ENCODE data around the gene ARL13B.
A peak's percentile ranks its signal among the peaks of the same experiment; 100 is the strongest.
"Not testable (repeated sequence)": the region's sequence is repeated elsewhere in the genome, so short reads cannot be mapped to it uniquely, and the experiment has no call there.

The ARL13B gene

DNA sequence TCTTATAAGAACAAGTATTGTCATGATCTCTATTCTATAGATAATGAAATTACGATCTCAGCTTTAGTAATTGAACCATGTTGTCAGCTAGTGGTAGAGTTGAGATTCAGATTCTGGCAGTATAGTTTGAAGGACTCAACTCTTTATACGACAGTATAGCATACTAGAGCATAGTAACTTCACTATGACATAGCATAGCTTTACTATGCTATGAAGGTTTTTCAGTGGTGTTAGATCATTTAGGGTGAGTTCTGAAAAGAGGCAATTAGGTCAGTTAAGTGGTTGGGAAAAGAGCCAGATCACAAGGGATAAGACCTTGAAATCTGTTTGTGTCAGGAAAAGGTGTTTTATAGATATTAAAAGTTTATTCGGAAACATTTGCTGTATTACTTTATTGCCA lies 40.3 kb downstream of the ARL13B start:
- no peak for TF ChIP-seq CTCF (IDR thresholded peaks at IDR 0.05; ENCODE audit: low read depth, low read length)
- Histone ChIP-seq H3K27me3 (no peaks in the 10 kb centered on the region), H3K4me1 (no peaks in the 10 kb centered on the region; the same call in 1 of the 2 replicates), H3K9me3 (no peaks in the 10 kb centered on the region), H3K36me3 (no peaks in the 10 kb centered on the region), H3K4me3 (ENCODE audit: low read depth, low read length) (no peak overlapping the region)
- no peak for DNase-seq

GRCh38 chr3:94024385-94024784 lies 44.4 kb downstream of the ARL13B start:
- H3K9me3 ChIP-seq: no peaks in the 10 kb centered on the region
- no peaks in the 10 kb centered on the region for H3K36me3 ChIP-seq
- TF ChIP-seq CTCF (IDR thresholded peaks at IDR 0.05; ENCODE audit: low read depth, low read length): no peak
- no peaks in the 10 kb centered on the region for H3K27me3 ChIP-seq
- no peaks in the 10 kb centered on the region for H3K4me1 ChIP-seq
- DNase-seq: no peak
- no peak overlapping the region for H3K4me3 ChIP-seq (ENCODE audit: low read depth, low read length)

- Histone ChIP-seq H3K4me1 (no peaks in the 10 kb centered on the region), H3K4me3 (ENCODE audit: low read depth, low read length) (no peak overlapping the region), H3K36me3 (no peaks in the 10 kb centered on the region), H3K27me3 (no peaks in the 10 kb centered on the region), H3K9me3 (no peaks in the 10 kb centered on the region)
- DNase-seq: no peak
- TF ChIP-seq CTCF (IDR thresholded peaks at IDR 0.05; ENCODE audit: low read depth, low read length): no peak
These were observed 46.7 kb downstream of the ARL13B start for GRCh38 chr3:94026623-94027022.

- no peaks in the 10 kb centered on the region for H3K36me3 ChIP-seq
- no peak for DNase-seq
- no peaks in the 10 kb centered on the region for H3K4me1 ChIP-seq
- no peak for TF ChIP-seq CTCF (IDR thresholded peaks at IDR 0.05; ENCODE audit: low read depth, low read length)
- no peaks in the 10 kb centered on the region for H3K9me3 ChIP-seq
- no peak within 1 kb of the TSS for H3K4me3 ChIP-seq (ENCODE audit: low read depth, low read length)
- H3K27me3 ChIP-seq: no peaks in the 10 kb centered on the region
These were observed 48.3 kb downstream of the ARL13B start, which contains the start of gene STX19 for GRCh38 chr3:94028093-94028837. Gene STX19, minus strand, starts transcription at chr3:94028597. Its CDS starts 13,328 bp downstream, at chr3:94015269.

DNA sequence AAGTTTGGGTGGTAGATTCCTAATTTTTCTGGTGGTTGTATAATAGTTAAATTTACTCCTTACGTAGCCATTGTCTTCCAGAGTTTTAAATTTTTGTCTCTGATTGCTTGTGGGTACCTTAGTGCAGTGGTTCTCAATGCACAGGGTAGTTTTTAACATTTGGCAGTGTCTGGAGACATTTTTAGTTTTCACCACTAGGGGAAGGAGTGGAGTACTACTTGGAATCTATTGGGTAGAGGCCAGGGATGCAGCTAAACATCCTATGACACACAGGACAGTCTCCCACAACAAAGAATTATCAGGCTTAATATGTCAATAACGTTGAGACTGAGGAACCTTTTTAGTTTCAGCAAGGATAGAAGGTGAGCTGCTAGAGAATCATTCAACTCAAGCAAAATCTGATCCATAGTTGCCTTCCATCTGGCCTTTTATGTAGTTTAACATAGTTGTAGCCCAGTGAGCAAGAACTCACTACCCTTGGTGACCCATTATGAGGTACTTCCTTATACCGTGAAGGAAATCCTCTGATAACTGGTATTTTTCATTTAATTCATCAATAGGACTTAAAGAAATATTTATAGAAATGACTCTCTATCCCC lies 57.1 kb downstream of the ARL13B start:
- H3K4me1 ChIP-seq: no peaks in the 10 kb centered on the region
- TF ChIP-seq CTCF (IDR thresholded peaks at IDR 0.05; ENCODE audit: low read depth, low read length): peak; percentile 74
- no peaks in the 10 kb centered on the region; the same call in 1 of the 2 replicates for H3K36me3 ChIP-seq
- no peaks in the 10 kb centered on the region for H3K9me3 ChIP-seq
- H3K4me3 ChIP-seq (ENCODE audit: low read depth, low read length): no peak overlapping the region
- DNase-seq: peak; percentile 15
- H3K27me3 ChIP-seq: no peaks in the 10 kb centered on the region

DNA sequence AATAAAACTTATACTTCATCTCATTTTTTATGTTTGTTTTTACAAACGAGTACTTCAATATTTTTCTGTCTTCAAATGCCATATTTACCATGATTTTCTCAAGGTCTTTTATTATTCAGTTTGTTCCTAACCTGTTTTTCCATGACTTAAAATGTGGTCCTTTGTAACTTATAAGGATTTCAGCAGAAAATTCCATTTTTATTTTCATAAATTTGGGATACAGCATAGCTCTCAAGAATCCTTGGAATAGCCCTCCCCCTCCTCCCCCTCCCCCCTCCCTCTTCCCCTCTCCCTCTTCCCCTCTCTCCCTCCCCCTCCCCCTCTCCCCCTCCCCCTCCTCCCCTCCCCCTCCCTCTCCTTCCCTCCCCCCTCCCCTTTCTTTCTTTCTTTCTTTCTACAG lies 63.3 kb downstream of the ARL13B start:
- Histone ChIP-seq H3K27me3 (no peaks in the 10 kb centered on the region), H3K4me3 (ENCODE audit: low read depth, low read length) (no peak overlapping the region), H3K36me3 (no peaks in the 10 kb centered on the region), H3K4me1 (no peaks in the 10 kb centered on the region), H3K9me3 (no peaks in the 10 kb centered on the region)
- DNase-seq: no peak
- TF ChIP-seq CTCF (IDR thresholded peaks at IDR 0.05; ENCODE audit: low read depth, low read length): no peak

DNA sequence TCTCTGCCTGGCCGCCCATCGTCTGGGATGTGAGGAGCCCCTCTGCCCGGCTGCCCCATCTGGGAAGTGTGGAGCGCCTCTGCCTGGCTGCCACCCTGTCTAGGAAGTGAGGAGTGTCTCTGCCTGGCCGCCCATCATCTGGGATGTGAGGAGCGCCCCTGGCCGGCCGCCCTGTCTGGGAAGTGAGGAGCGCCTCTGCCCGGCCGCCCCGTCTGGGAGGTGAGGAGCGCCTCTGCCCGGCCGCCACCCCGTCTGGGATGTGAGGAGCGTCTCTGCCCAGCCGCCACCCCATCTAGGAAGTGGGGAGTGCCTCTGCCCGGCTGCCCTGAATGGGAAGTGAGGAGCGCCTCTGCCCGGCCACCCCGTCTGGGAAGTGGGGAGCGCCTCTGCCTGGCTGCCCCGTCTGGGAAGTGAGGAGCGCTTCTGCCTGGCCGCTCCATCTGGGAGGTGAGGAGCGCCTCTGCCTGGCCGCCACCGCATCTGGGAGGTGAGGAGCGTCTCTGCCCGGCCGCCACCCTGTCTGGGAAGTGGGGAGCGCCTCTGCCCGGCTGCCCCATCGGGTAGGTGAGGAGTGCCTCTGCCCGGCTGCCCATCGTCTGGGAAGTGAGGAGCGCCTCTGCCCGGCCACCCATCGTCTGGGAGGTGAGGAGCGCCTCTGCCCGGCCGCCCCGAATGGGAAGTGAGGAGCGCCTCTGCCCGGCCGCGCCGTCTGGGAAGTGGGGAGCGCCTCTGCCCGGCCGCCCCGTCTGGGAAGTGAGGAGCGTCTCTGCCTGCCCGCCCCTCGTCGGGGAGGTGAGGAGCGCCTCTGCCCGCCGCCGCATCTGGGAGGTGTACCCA lies 64.4 kb downstream of the ARL13B start:
- DNase-seq; H3K36me3 ChIP-seq; H3K27me3 ChIP-seq; H3K4me1 ChIP-seq; H3K9me3 ChIP-seq; H3K4me3 ChIP-seq (ENCODE audit: low read depth, low read length): not testable (repeated sequence)

All from BE2C (cell line).